Liver (tissue), 9 donors: ENCODE results near the gene KCNIP4. TPM values are rescaled to one million over a fixed set of nuclear protein-coding genes. Genes with fewer than 3 reads are reported as not detected.

ENCODE experiments used
- DNase-seq: peaks from one replicate; pipeline ENCODE4 v3.0.0-alpha.2; 2017; ENCODE audit warnings: low spot score
- H3K27ac ChIP-seq, 2 donors: one replicate each; pipeline ENCODE4 v1.7.0; 2013; ENCODE audit warnings: inconsistent platforms in 2 of 2, low read length in 2 of 2, control low read depth in 1 of 2, low read depth in 1 of 2, mild to moderate bottlenecking in 1 of 2
- H3K27me3 ChIP-seq, 4 donors: one replicate each; pipeline versions ENCODE4 v1.6.1 to v1.7.0; 2013; ENCODE audit warnings: low read length in 3 of 4, inconsistent platforms in 1 of 4, mild to moderate bottlenecking in 1 of 4, moderate library complexity in 1 of 4; ENCODE audit not compliant: control insufficient read depth in 4 of 4, insufficient read depth in 4 of 4
- H3K36me3 ChIP-seq, 4 donors: one replicate each; pipeline versions ENCODE4 v1.6.1 to v1.7.0; 2013; ENCODE audit warnings: low read length in 3 of 4, mild to moderate bottlenecking in 3 of 4, low read depth in 1 of 4, moderate library complexity in 1 of 4; ENCODE audit not compliant: control insufficient read depth in 4 of 4, insufficient read depth in 3 of 4
- H3K4me1 ChIP-seq, 4 donors: one replicate each; pipeline versions ENCODE4 v1.6.1 to v1.7.0; 2013; ENCODE audit warnings: low read length in 3 of 4, mild to moderate bottlenecking in 3 of 4, moderate library complexity in 1 of 4; ENCODE audit not compliant: control insufficient read depth in 4 of 4, insufficient read depth in 4 of 4
- H3K4me3 ChIP-seq, 3 donors: one replicate each; pipeline versions ENCODE4 v1.6.1 to v1.7.0; 2013; ENCODE audit warnings: low read length in 3 of 3, control low read depth in 1 of 3, low read depth in 1 of 3, mild to moderate bottlenecking in 1 of 3
- H3K9ac ChIP-seq, 2 donors: one replicate each; pipeline ENCODE4 v1.7.0; 2013; ENCODE audit warnings: low read length in 2 of 2, mild to moderate bottlenecking in 2 of 2, moderate library complexity in 2 of 2, control low read depth in 1 of 2, low read depth in 1 of 2
- H3K9me3 ChIP-seq, 4 donors: one replicate each; pipeline versions ENCODE4 v1.6.1 to v1.7.0; 2013; ENCODE audit warnings: low read length in 3 of 4; ENCODE audit not compliant: control insufficient read depth in 4 of 4
- FOXA1 ChIP-seq: IDR thresholded peaks from 2 replicates; pipeline ENCODE4 v1.6.1; 2016; ENCODE audit warnings: antibody characterized with exemption
- FOXA2 ChIP-seq: IDR thresholded peaks from 2 replicates; pipeline ENCODE4 v1.6.1; 2016; ENCODE audit warnings: antibody characterized with exemption
- GABPA ChIP-seq, 2 donors: IDR thresholded peaks in 1 of 2; conservative IDR thresholded peaks in 1 of 2; 2 replicates each; pipeline ENCODE4 v1.6.1; 2016; ENCODE audit warnings: antibody characterized with exemption in 2 of 2, mild to moderate bottlenecking in 1 of 2, moderate library complexity in 1 of 2
- HNF4G ChIP-seq: IDR thresholded peaks from 2 replicates; pipeline ENCODE4 v1.6.1; 2016; ENCODE audit warnings: antibody characterized with exemption
- NR2F2 ChIP-seq: IDR thresholded peaks from 2 replicates; pipeline ENCODE4 v1.6.1; 2016; ENCODE audit warnings: antibody characterized with exemption
- REST ChIP-seq: IDR thresholded peaks from 2 replicates; pipeline ENCODE4 v1.6.1; 2016; ENCODE audit warnings: antibody characterized with exemption, mild to moderate bottlenecking
- RXRA ChIP-seq, 2 donors: IDR thresholded peaks; 2 replicates each; pipeline ENCODE4 v1.6.1; 2017 to 2018; ENCODE audit warnings: antibody characterized with exemption in 2 of 2, mild to moderate bottlenecking in 1 of 2
- TAF1 ChIP-seq: conservative IDR thresholded peaks from 2 replicates; pipeline ENCODE4 v1.6.1; 2016; ENCODE audit warnings: antibody characterized with exemption, mild to moderate bottlenecking
- ZBTB33 ChIP-seq: IDR thresholded peaks from 2 replicates; pipeline ENCODE4 v1.6.1; 2016; ENCODE audit warnings: antibody characterized with exemption
- WGBS: extraction: QIAGEN DNeasy Blood & Tissue Kit; methylation state at CpG from one replicate; pipeline ENCODE4 v1.1.7; 2013; 5-methylcytosine and 5-hydroxymethylcytosine counted together
- polyA plus RNA-seq, 2 donors: library from polyadenylated mRNA; stranded (reverse) in 1 of 2; unstranded in 1 of 2; fragments of 200-250 nt in 1 of 2; fragments of >200 nt in 1 of 2; fragmentation: Nextera tagmentation in 1 of 2; extraction: Ambion mirVana in 1 of 2; gene quantifications; one replicate each; pipeline versions ENCODE4 v1.2.1 to v1.2.3, GENCODE V29; 2013 to 2015
- total RNA-seq, 2 donors: library from RNA; depleted of rRNA; stranded (reverse); fragments of >200 nt; gene quantifications; one replicate each; pipeline ENCODE4 v1.2.3, GENCODE V29; 2014
- TF ChIP-seq, protein P1 (sequence below): fragments of 150-350 bp; IDR thresholded peaks from 2 replicates; pipeline ENCODE4 v1.5.1; 2017; ENCODE audit warnings: improper control_type of control experiment, low read depth, low read length; ENCODE audit not compliant: missing input control
- TF ChIP-seq, protein P2 (sequence below): IDR thresholded peaks from 2 replicates; pipeline ENCODE4 v1.6.1; 2016; ENCODE audit warnings: antibody characterized with exemption
- donor health status: healthy.
- donor health status: healthy.
- donor health status: healthy.
- donor health status: healthy.
- donor health status: healthy.

The KCNIP4 gene
- total and polyA plus RNA-seq, 4 donors, result 0.08 to 0.14 TPM; not detected in 2

DNA sequence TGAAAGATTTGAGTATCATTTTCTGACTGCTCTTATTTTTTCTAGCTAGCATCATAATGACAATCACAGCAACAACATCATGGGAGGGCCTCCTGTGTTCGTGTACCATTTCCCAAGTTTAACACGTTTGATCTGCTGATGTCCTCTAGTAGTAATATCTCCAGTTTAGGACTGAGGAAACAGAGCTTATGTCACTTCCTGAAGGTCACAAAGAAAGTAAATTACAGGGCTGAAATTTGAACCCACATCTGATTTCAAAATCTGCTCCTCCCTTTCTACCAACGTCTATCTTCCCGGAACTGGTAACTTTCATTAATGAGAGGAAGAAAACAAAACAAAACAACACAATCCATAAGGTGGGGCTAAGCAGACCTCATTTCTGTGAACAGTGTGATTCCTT, 945.6 kb downstream of the KCNIP4 start:
- Histone ChIP-seq H3K9ac (no peak overlapping the region), H3K4me1 (no peaks in the 10 kb centered on the region), H3K27me3 (no peaks in the 10 kb centered on the region), H3K27ac (no peak overlapping the region), H3K4me3 (no peak overlapping the region), H3K36me3 (no peaks in the 10 kb centered on the region), H3K9me3 (peaks cover 0 to 3% (median 0%) of the 10 kb centered on the region in 4 donors)
- 29% methylated on average over 4 of the region's 4 CpGs for WGBS
- no peak for TF ChIP-seq NR2F2
- TF ChIP-seq RXRA (IDR thresholded peaks at IDR 0.05), result no peak
- no peak for TF ChIP-seq ZBTB33
- TF ChIP-seq TAF1, result no peak
- TF ChIP-seq HNF4G, result no peak
- no peak for TF ChIP-seq REST
- no peak for TF ChIP-seq FOXA1
- TF ChIP-seq, protein P1, sequence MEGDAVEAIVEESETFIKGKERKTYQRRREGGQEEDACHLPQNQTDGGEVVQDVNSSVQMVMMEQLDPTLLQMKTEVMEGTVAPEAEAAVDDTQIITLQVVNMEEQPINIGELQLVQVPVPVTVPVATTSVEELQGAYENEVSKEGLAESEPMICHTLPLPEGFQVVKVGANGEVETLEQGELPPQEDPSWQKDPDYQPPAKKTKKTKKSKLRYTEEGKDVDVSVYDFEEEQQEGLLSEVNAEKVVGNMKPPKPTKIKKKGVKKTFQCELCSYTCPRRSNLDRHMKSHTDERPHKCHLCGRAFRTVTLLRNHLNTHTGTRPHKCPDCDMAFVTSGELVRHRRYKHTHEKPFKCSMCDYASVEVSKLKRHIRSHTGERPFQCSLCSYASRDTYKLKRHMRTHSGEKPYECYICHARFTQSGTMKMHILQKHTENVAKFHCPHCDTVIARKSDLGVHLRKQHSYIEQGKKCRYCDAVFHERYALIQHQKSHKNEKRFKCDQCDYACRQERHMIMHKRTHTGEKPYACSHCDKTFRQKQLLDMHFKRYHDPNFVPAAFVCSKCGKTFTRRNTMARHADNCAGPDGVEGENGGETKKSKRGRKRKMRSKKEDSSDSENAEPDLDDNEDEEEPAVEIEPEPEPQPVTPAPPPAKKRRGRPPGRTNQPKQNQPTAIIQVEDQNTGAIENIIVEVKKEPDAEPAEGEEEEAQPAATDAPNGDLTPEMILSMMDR, result no peak
- no peak for DNase-seq

GRCh38 chr4:21002286-21002685, 946.3 kb downstream of the KCNIP4 start:
- no peaks in the 10 kb centered on the region for H3K27me3 ChIP-seq
- H3K9ac ChIP-seq, result no peak overlapping the region
- H3K4me3 ChIP-seq, result no peak overlapping the region
- H3K4me1 ChIP-seq, result no peaks in the 10 kb centered on the region
- no peaks in the 10 kb centered on the region for H3K36me3 ChIP-seq
- 57% methylated on average over 5 of the region's 5 CpGs for WGBS
- DNase-seq, result no peak
- TF ChIP-seq HNF4G (no peak), FOXA2 (no peak), RXRA (IDR thresholded peaks at IDR 0.05) (no peak), GABPA (IDR thresholded peaks at IDR 0.05 in 1 of 2, conservative IDR thresholded peaks at IDR 0.05 in 1 of 2) (no peak), REST (no peak)
- TF ChIP-seq, protein P2, sequence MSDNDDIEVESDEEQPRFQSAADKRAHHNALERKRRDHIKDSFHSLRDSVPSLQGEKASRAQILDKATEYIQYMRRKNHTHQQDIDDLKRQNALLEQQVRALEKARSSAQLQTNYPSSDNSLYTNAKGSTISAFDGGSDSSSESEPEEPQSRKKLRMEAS, result no peak
- peaks cover 0 to 3% (median 0%) of the 10 kb centered on the region in 4 donors for H3K9me3 ChIP-seq
- no peak overlapping the region for H3K27ac ChIP-seq
